GM20000 (cell line): Measurements from ENCODE around the gene FHIT.

Source experiments
- DNase-seq: peaks from one replicate; pipeline ENCODE4 v3.0.0; 2012; ENCODE audit warnings: low spot score
- CTCF ChIP-seq: IDR thresholded peaks from 2 replicates; pipeline ENCODE4 v1.5.1; 2012; ENCODE audit warnings: mild to moderate bottlenecking, control low read depth; ENCODE audit errors: extremely low read depth, missing control alignments

Gene FHIT

GRCh38 chr3:60304112-60304511 lies 947.1 kb downstream of the FHIT start:
- DNase-seq, result no peak
- TF ChIP-seq CTCF, result no peak

GRCh38 chr3:60303160-60303559 lies 948.1 kb downstream of the FHIT start:
- no peak for DNase-seq
- TF ChIP-seq CTCF, result no peak

- DNase-seq, result no peak
- TF ChIP-seq CTCF, result no peak
Observed at GRCh38 chr3:60301142-60301541, 950.1 kb downstream of the FHIT start.

- no peak for DNase-seq
- no peak for TF ChIP-seq CTCF
Observed at GRCh38 chr3:60298141-60298540, 953.1 kb downstream of the FHIT start.

GRCh38 chr3:60294181-60294580 lies 957.1 kb downstream of the FHIT start:
- no peak for DNase-seq
- TF ChIP-seq CTCF, result no peak

GRCh38 chr3:60291115-60291514 lies 960.1 kb downstream of the FHIT start:
- no peak for TF ChIP-seq CTCF
- no peak for DNase-seq

- no peak for DNase-seq
- TF ChIP-seq CTCF, result no peak
Observed at GRCh38 chr3:60290122-60290492, 961.1 kb downstream of the FHIT start.
